Stimulated activated CD4-positive, alpha-beta T cell treated with anti-CD3 and anti-CD28 coated beads, Interleukin-2, amount 100 ng/mL, for 48 hours (primary cell): ENCODE data around the gene ART3.
A peak's percentile ranks its signal among the peaks of the same experiment; 100 is the strongest.

Source experiments
- DNase-seq, 2 donors: peaks; one replicate each; pipeline ENCODE4 v3.0.0-alpha.2; 2020

Gene ART3

GRCh38 chr4:76148142-76148865, 73.8 kb downstream of the ART3 start, which contains the start of gene NUP54:
Gene NUP54, minus strand, starts transcription at chr4:76148397. Its CDS starts 23 bp downstream, at chr4:76148374.
- peak; percentile 93 to 94 for DNase-seq

- no peak for DNase-seq
These were observed 78.8 kb downstream of the ART3 start for GRCh38 chr4:76153356-76153755.

GRCh38 chr4:76155979-76156378, 81.5 kb downstream of the ART3 start:
- DNase-seq = no peak

- no peak for DNase-seq
These were observed 82.1 kb downstream of the ART3 start for GRCh38 chr4:76156635-76157034.

- no peak for DNase-seq
These were observed 85.8 kb downstream of the ART3 start for GRCh38 chr4:76160355-76160754.
